Naive thymus-derived CD4-positive, alpha-beta T cell (primary cell): ENCODE measurements around the gene SAT2. TPM values are rescaled to one million over a fixed set of nuclear protein-coding genes. Genes with fewer than 3 reads are reported as not detected.
"Not testable (repeated sequence)": the region's sequence is repeated elsewhere in the genome, so short reads cannot be mapped to it uniquely, and the experiment has no call there.

Source experiments
- ATAC-seq: fragments of 150-1000 bp; cut with Tn5 transposase; 2 replicates; pipeline ENCODE4 v1.10.0; 2021; ENCODE audit warnings: mild to moderate bottlenecking, moderate library complexity
- CTCF ChIA-PET: fragments of 350-600 bp; sonication (Branson Sonifier 250); formaldehyde crosslinking; loops from one replicate; lab custom pipeline; 2021; ENCODE audit warnings: antibody characterized with exemption; lab: Charles Lee
- POLR2A ChIA-PET: fragments of 350-600 bp; sonication (Branson Sonifier 250); formaldehyde crosslinking; loops from one replicate; lab custom pipeline; 2021; ENCODE audit warnings: antibody characterized with exemption, inconsistent platforms; lab: Charles Lee
- DNase-seq, 9 donors: peaks; one replicate each; pipeline versions ENCODE4 v3.0.0 to v3.0.0-alpha.2; 2020 to 2022; ENCODE audit warnings: mixed read lengths in 1 of 9
- H3K27ac ChIP-seq: one replicate; pipeline ENCODE4 v1.7.0; 2013; ENCODE audit warnings: mild to moderate bottlenecking, low read depth, low read length, moderate library complexity
- H3K27me3 ChIP-seq, 2 donors: one replicate each; pipeline ENCODE4 v1.7.0; 2013; ENCODE audit warnings: low read length in 2 of 2, mild to moderate bottlenecking in 2 of 2, moderate library complexity in 2 of 2; ENCODE audit not compliant: control insufficient read depth in 2 of 2, insufficient read depth in 2 of 2
- H3K36me3 ChIP-seq, 3 experiments: 1 replicate in 2 of 3; 2 replicates in 1 of 3; pipeline ENCODE4 v1.7.0; 2013; ENCODE audit warnings: low read length in 3 of 3, mild to moderate bottlenecking in 3 of 3, moderate library complexity in 1 of 3; ENCODE audit not compliant: insufficient read depth in 3 of 3, control insufficient read depth in 2 of 3
- H3K4me1 ChIP-seq, 2 donors: one replicate each; pipeline ENCODE4 v1.7.0; 2013; ENCODE audit warnings: low read length in 2 of 2, mild to moderate bottlenecking in 2 of 2, moderate library complexity in 1 of 2; ENCODE audit not compliant: control insufficient read depth in 2 of 2, insufficient read depth in 2 of 2
- H3K4me3 ChIP-seq: 2 replicates; pipeline ENCODE4 v1.7.0; 2013; ENCODE audit warnings: mild to moderate bottlenecking, low read length
- H3K9me3 ChIP-seq, 3 experiments: 1 replicate in 2 of 3; 2 replicates in 1 of 3; pipeline ENCODE4 v1.7.0; 2013; ENCODE audit warnings: low read length in 3 of 3; ENCODE audit not compliant: control insufficient read depth in 2 of 3
- H3K27ac Mint-ChIP-seq, 9 donors: one replicate each; pipeline ENCODE4 v1.8.0; 2020 to 2022; ENCODE audit warnings: mixed read lengths in 9 of 9, mild to moderate bottlenecking in 8 of 9, moderate library complexity in 5 of 9, inconsistent platforms in 2 of 9
- H3K27me3 Mint-ChIP-seq, 5 donors: one replicate each; pipeline ENCODE4 v1.8.0; 2021 to 2022; ENCODE audit warnings: mixed read lengths in 5 of 5, mild to moderate bottlenecking in 1 of 5
- H3K36me3 Mint-ChIP-seq, 5 donors: one replicate each; pipeline ENCODE4 v1.8.0; 2020 to 2022; ENCODE audit warnings: mixed read lengths in 5 of 5, mild to moderate bottlenecking in 3 of 5, inconsistent platforms in 1 of 5
- H3K4me1 Mint-ChIP-seq, 7 donors: one replicate each; pipeline ENCODE4 v1.8.0; 2020 to 2022; ENCODE audit warnings: mixed read lengths in 7 of 7, mild to moderate bottlenecking in 3 of 7, inconsistent platforms in 1 of 7
- H3K4me3 Mint-ChIP-seq, 10 donors: one replicate each; pipeline ENCODE4 v1.8.0; 2020 to 2022; ENCODE audit warnings: mild to moderate bottlenecking in 10 of 10, mixed read lengths in 10 of 10, moderate library complexity in 6 of 10, inconsistent platforms in 2 of 10
- H3K9me3 Mint-ChIP-seq, 11 donors: one replicate each; pipeline ENCODE4 v1.8.0; 2020 to 2022; ENCODE audit warnings: mixed read lengths in 11 of 11, mild to moderate bottlenecking in 4 of 11, inconsistent platforms in 1 of 11, moderate library complexity in 1 of 11
- intact Hi-C, 2 donors: fragments of 100-400 bp; cut with micrococcal nuclease; formaldehyde crosslinking; loops; one replicate each; pipeline ENCODE4 v1.15.1; 2023
- polyA plus RNA-seq, 2 donors: library from polyadenylated mRNA; unstranded; fragments of 300-500 nt; fragmentation: Illumina TruSeq; gene quantifications; one replicate each; pipeline ENCODE4 v1.2.3, GENCODE V29; 2021
- total RNA-seq, 6 experiments: library from RNA in 5 of 6; stranded (reverse) in 5 of 6; gene quantifications; 1 replicate in 5 of 6; 2 replicates in 1 of 6; pipeline ENCODE4 v1.2.3 and lab custom pipeline; 2021 to 2026

Gene SAT2
- total and polyA plus RNA-seq, 7 experiments from 2014 or later, result 26.5 to 95.0 (median 53.2) TPM

DNA sequence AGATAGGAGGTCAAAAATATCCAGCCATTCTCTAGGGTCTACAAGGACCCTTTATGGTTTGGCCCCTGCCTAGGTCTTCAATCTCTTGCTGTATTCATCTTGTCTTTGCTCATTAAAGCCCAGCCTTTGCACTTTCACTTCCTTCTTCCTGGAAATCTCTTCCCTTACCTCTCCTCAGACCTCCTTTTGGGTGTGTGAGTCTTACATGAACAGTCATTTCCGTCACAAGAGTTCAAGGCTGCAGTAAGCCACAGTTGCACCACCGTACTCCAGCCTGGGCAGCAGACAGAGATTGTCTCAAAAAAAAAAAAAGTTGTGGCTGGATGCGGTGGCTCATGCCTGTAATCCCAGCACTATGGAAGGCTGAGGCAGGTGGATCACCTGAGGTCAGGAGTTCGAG lies 17.2 kb upstream of the SAT2 start:
- DNase-seq (no peak), ATAC-seq (peak; percentile 75)
- Histone ChIP-seq H3K27ac (no peak overlapping the region), H3K4me1 (peaks cover 0 to under 1% of the 10 kb centered on the region in 2 donors), H3K27me3 (peaks cover 0 to under 1% of the 10 kb centered on the region in 2 donors), H3K4me3 (no peak overlapping the region), H3K9me3 (no peaks in the 10 kb centered on the region), H3K36me3 (no peaks in the 10 kb centered on the region)
- Mint-ChIP-seq H3K27me3 (peaks cover 7 to 21% (median 13%) of the 10 kb centered on the region in 5 donors), H3K27ac (peak overlapping the region in 1 of 9 donors; percentile 12), H3K36me3 (peaks cover 0 to 4% (median 0%) of the 10 kb centered on the region in 5 donors), H3K9me3 (peaks cover 0 to 2% (median 0%) of the 10 kb centered on the region in 11 donors), H3K4me3 (peak overlapping the region in 1 of 10 donors; percentile 41), H3K4me1 (peaks cover under 1 to 20% (median 11%) of the 10 kb centered on the region in 7 donors)
- ChIA-PET POLR2A (interaction anchor here (0.5 kb wide), 1 partner anchor 26 kb away, joined by 4 read pairs; no protein-coding TSS in a partner anchor), CTCF (no interaction called here)
- intact Hi-C loops, result no loop called here

GRCh38 chr17:7641635-7642034 lies 14.0 kb upstream of the SAT2 start:
- peak overlapping the region in 5 of 9 donors; percentile 28 to 86 (median 59) for H3K27ac Mint-ChIP-seq
- H3K4me1 Mint-ChIP-seq, result peaks cover 0 to 19% (median 10%) of the 10 kb centered on the region in 7 donors
- DNase-seq, result peak in 4 of 9 donors; percentile 32 to 36 (median 34)
- ChIA-PET CTCF (interaction anchor here (0.7 to 2.1 kb wide), 2 partner anchors 46 to 251 kb away, joined by 3 to 8 read pairs; partner anchors contain the start of gene TP53), POLR2A (interaction anchor here (1.4 to 2.7 kb wide), 5 partner anchors 10 to 44 kb away, joined by 3 to 29 read pairs (median 7); partner anchors contain the start of genes ATP1B2, FXR2, SAT2 and TP53)
- peaks cover 5 to 12% (median 7%) of the 10 kb centered on the region in 5 donors for H3K27me3 Mint-ChIP-seq
- ATAC-seq, H3K4me3 ChIP-seq, intact Hi-C loops, H3K27me3 ChIP-seq, H3K36me3 Mint-ChIP-seq, H3K9me3 ChIP-seq, H3K27ac ChIP-seq, H3K36me3 ChIP-seq, H3K9me3 Mint-ChIP-seq, H3K4me1 ChIP-seq: not testable (repeated sequence)
- H3K4me3 Mint-ChIP-seq, result peak overlapping the region; percentile 47 to 85 (median 72)

DNA sequence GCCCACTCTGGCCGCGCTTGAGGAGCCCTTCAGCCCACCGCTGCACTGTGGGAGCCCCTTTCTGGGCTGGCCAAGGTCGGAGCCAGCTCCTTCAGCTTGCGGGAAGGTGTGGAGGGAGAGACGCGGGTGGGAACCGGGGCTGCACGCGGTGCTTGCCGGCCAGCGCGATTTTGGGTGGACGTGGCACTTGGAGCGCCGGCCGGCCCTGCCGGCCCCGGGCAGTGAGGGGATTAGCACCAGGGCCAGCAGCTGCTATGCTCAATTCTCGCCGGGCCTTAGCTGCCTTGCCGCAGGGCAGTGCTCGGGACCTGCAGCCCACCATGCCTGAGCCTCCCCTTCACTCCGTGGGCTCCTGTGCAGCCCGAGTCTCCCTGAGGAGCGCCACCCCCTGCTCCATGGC lies 13.2 kb upstream of the SAT2 start:
- intact Hi-C loops, result no loop called here
- DNase-seq, result no peak
- peaks cover 0 to 5% (median 0%) of the 10 kb centered on the region in 5 donors for H3K27me3 Mint-ChIP-seq
- no peaks in the 10 kb centered on the region for H3K36me3 Mint-ChIP-seq
- no peak overlapping the region for H3K4me3 Mint-ChIP-seq
- peaks cover 0 to 19% (median 10%) of the 10 kb centered on the region in 7 donors for H3K4me1 Mint-ChIP-seq
- Histone ChIP-seq H3K9me3 (no peaks in the 10 kb centered on the region), H3K4me1 (no peaks in the 10 kb centered on the region), H3K27me3 (no peaks in the 10 kb centered on the region), H3K36me3 (no peaks in the 10 kb centered on the region), H3K4me3 (no peak overlapping the region), H3K27ac (no peak overlapping the region)
- no peak overlapping the region for H3K27ac Mint-ChIP-seq
- ATAC-seq, result no peak
- peaks cover 0 to 2% (median 0%) of the 10 kb centered on the region in 11 donors for H3K9me3 Mint-ChIP-seq
- CTCF ChIA-PET, result interaction anchor here (0.7 kb wide), 1 partner anchor 80 kb away, joined by 3 read pairs; no protein-coding TSS in a partner anchor
- POLR2A ChIA-PET, result interaction anchor here (0.6 to 2.7 kb wide), 4 partner anchors 10 to 45 kb away, joined by 3 to 29 read pairs (median 4); partner anchors contain the start of genes ATP1B2, SAT2 and TP53

GRCh38 chr17:7636163-7636562 lies 8.5 kb upstream of the SAT2 start:
- CTCF ChIA-PET, result interaction anchor here (0.6 to 0.7 kb wide), 2 partner anchors 31 to 309 kb away, joined by 3 read pairs; no protein-coding TSS in a partner anchor
- Histone ChIP-seq H3K9me3 (no peaks in the 10 kb centered on the region), H3K27ac (no peak overlapping the region), H3K4me3 (no peak overlapping the region), H3K36me3 (no peaks in the 10 kb centered on the region), H3K4me1 (no peaks in the 10 kb centered on the region), H3K27me3 (no peaks in the 10 kb centered on the region)
- Mint-ChIP-seq H3K27ac (no peak overlapping the region), H3K36me3 (no peaks in the 10 kb centered on the region), H3K9me3 (no peaks in the 10 kb centered on the region), H3K4me3 (no peak overlapping the region), H3K27me3 (peaks cover 0 to 7% (median 0%) of the 10 kb centered on the region in 5 donors), H3K4me1 (peaks cover 0 to 4% (median 0%) of the 10 kb centered on the region in 7 donors)
- POLR2A ChIA-PET, result interaction anchor here (0.9 kb wide), 1 partner anchor 381 kb away, joined by 4 read pairs; no protein-coding TSS in a partner anchor
- intact Hi-C loops, result no loop called here
- ATAC-seq, result no peak
- DNase-seq, result no peak

DNA sequence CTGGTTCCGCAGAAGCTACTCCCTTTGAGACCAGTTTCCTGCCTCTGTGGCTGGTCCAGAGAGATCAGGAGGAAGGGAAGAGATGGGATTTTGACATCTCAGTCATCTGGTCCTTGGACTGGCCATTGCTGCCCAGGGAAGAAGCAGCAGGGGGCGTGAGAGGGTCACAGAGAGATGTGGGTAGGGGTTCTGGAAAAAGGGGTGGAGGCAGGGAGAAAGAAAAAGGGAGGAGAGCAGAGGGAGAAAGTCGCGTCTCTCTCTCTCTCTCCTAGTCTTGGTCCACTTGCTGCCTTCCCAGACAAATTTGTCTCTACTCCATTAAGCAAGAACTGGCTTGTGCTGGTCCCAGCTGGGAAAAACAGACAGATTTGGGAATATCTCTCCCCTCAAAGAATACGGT lies 6.8 kb upstream of the SAT2 start:
- DNase-seq, result no peak
- ChIA-PET CTCF (interaction anchor here (0.6 to 1.1 kb wide), 2 partner anchors 16 to 53 kb away, joined by 3 to 6 read pairs; partner anchors contain the start of gene TP53), POLR2A (interaction anchor here (1.1 kb wide), 1 partner anchor 8 kb away, joined by 4 read pairs; no protein-coding TSS in a partner anchor)
- Histone ChIP-seq H3K27me3 (no peaks in the 10 kb centered on the region), H3K4me1 (no peaks in the 10 kb centered on the region), H3K9me3 (no peaks in the 10 kb centered on the region), H3K27ac (no peak overlapping the region), H3K36me3 (no peaks in the 10 kb centered on the region), H3K4me3 (no peak overlapping the region)
- no peaks in the 10 kb centered on the region for H3K9me3 Mint-ChIP-seq
- peaks cover 0 to 4% (median 0%) of the 10 kb centered on the region in 7 donors for H3K4me1 Mint-ChIP-seq
- peaks cover 0 to 6% (median 0%) of the 10 kb centered on the region in 5 donors for H3K27me3 Mint-ChIP-seq
- intact Hi-C loops, result no loop called here
- no peak overlapping the region for H3K27ac Mint-ChIP-seq
- H3K4me3 Mint-ChIP-seq, result no peak overlapping the region
- no peaks in the 10 kb centered on the region for H3K36me3 Mint-ChIP-seq
- no peak for ATAC-seq

- Histone ChIP-seq H3K4me3 (no peak overlapping the region), H3K9me3 (no peaks in the 10 kb centered on the region), H3K27me3 (no peaks in the 10 kb centered on the region), H3K27ac (no peak overlapping the region), H3K4me1 (no peaks in the 10 kb centered on the region), H3K36me3 (no peaks in the 10 kb centered on the region)
- POLR2A ChIA-PET, result interaction anchor here (0.7 to 3.6 kb wide), 6 partner anchors 10 to 603 kb away, joined by 3 to 31 read pairs (median 4); partner anchors contain the start of genes TP53 and WRAP53
- H3K4me3 Mint-ChIP-seq, result no peak overlapping the region
- intact Hi-C loops, result loop anchor here in 1 of 2 donors (2.0 kb wide), 1 partner anchor 40 kb away; no protein-coding TSS in a partner anchor
- DNase-seq (no peak), ATAC-seq (no peak)
- H3K36me3 Mint-ChIP-seq, result no peaks in the 10 kb centered on the region
- H3K27me3 Mint-ChIP-seq, result peaks cover 0 to 2% (median 0%) of the 10 kb centered on the region in 5 donors
- peaks cover 0 to 5% (median 0%) of the 10 kb centered on the region in 7 donors for H3K4me1 Mint-ChIP-seq
- no peaks in the 10 kb centered on the region for H3K9me3 Mint-ChIP-seq
- H3K27ac Mint-ChIP-seq, result no peak overlapping the region
- CTCF ChIA-PET, result interaction anchor here (0.7 to 2.8 kb wide), 5 partner anchors 10 to 54 kb away, joined by 3 to 25 read pairs (median 7); partner anchors contain the start of genes FXR2, TP53 and WRAP53
These were observed 5.5 kb upstream of the SAT2 start for GRCh38 chr17:7633093-7633492.
